Measurements from ENCODE around the gene SEC22C.

Gene SEC22C

GRCh38 chr3:42525212-42525611 is 56.6 kb downstream of the SEC22C start:
- Histone ChIP-seq H3K27ac (ENCODE audit: insufficient read depth in 1 of 2, low read depth in 1 of 2, low read length in 2 of 2, poor library complexity in 1 of 2, severe bottlenecking in 2 of 2) (no peak overlapping the region), H3K9me3 (ENCODE audit: control extremely low read depth in 1 of 5, control insufficient read depth in 4 of 5, insufficient read depth in 2 of 5, low read depth in 1 of 5, low read length in 4 of 5) (no peaks in the 10 kb centered on the region), H3K36me3 (ENCODE audit: control insufficient read depth in 4 of 4, insufficient read depth in 4 of 4, low read length in 3 of 4) (no peaks in the 10 kb centered on the region), H3K4me1 (ENCODE audit: control extremely low read depth in 1 of 4, control insufficient read depth in 4 of 4, insufficient read depth in 4 of 4, low read length in 3 of 4) (peaks cover 0 to 60% (median 14%) of the 10 kb centered on the region in 4 experiments), H3K4me3 (ENCODE audit: control insufficient read depth in 1 of 7, extremely low read depth in 1 of 7, insufficient read depth in 4 of 7, low read depth in 2 of 7, low read length in 6 of 7) (no peak overlapping the region), H3K27me3 (replicated peaks in 2 of 5; ENCODE audit: control insufficient read depth in 4 of 5, insufficient read depth in 5 of 5, low read length in 4 of 5) (no peaks in the 10 kb centered on the region)
- CTCF ChIA-PET, result interaction anchor here (1.3 to 3.3 kb wide), 2 partner anchors 12 to 24 kb away, joined by 5 to 14 read pairs; partner anchors contain the start of gene VIPR1
- DNase-seq, result no peak
- 100% methylated on average over 2 of the region's 4 CpGs for WGBS (ENCODE audit: insufficient coverage)
- POLR2A ChIA-PET, result no interaction called here

DNA sequence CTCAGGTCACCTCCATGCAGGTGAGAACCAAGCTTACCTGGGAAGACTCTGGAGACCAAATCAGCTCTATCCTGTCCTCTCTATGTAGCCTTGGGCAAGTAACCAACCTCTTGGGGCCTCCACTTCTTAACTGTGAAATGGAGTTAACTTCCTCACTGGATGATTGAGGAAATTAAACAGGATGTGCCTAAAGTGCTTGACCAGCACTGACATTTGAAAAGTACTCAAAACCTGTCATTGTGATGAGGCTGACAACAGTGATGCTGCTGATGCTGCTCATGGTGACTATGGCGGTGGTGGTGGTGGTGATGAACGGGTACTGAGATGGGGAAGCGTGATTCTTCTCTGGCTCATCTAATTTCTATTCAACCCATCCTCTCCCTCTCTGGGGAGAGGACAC is 57.0 kb downstream of the SEC22C start:
- DNase-seq, result no peak
- CTCF ChIA-PET, result interaction anchor here (0.9 to 3.3 kb wide), 3 partner anchors 10 to 37 kb away, joined by 3 to 14 read pairs (median 3); partner anchors contain the start of gene VIPR1
- WGBS (ENCODE audit: insufficient coverage), result no CpG with 5 or more reads among the region's 3 CpGs
- no peak overlapping the region for H3K27ac ChIP-seq (ENCODE audit: insufficient read depth in 1 of 2, low read depth in 1 of 2, low read length in 2 of 2, poor library complexity in 1 of 2, severe bottlenecking in 2 of 2)
- POLR2A ChIA-PET, result no interaction called here
- peaks cover 0 to 58% (median 13%) of the 10 kb centered on the region in 4 experiments for H3K4me1 ChIP-seq (ENCODE audit: control extremely low read depth in 1 of 4, control insufficient read depth in 4 of 4, insufficient read depth in 4 of 4, low read length in 3 of 4)
- no peak overlapping the region for H3K4me3 ChIP-seq (ENCODE audit: control insufficient read depth in 1 of 7, extremely low read depth in 1 of 7, insufficient read depth in 4 of 7, low read depth in 2 of 7, low read length in 6 of 7)
- no peaks in the 10 kb centered on the region for H3K36me3 ChIP-seq (ENCODE audit: control insufficient read depth in 4 of 4, insufficient read depth in 4 of 4, low read length in 3 of 4)
- H3K27me3 ChIP-seq (replicated peaks in 2 of 5; ENCODE audit: control insufficient read depth in 4 of 5, insufficient read depth in 5 of 5, low read length in 4 of 5), result no peaks in the 10 kb centered on the region
- no peaks in the 10 kb centered on the region for H3K9me3 ChIP-seq (ENCODE audit: control extremely low read depth in 1 of 5, control insufficient read depth in 4 of 5, insufficient read depth in 2 of 5, low read depth in 1 of 5, low read length in 4 of 5)

DNA sequence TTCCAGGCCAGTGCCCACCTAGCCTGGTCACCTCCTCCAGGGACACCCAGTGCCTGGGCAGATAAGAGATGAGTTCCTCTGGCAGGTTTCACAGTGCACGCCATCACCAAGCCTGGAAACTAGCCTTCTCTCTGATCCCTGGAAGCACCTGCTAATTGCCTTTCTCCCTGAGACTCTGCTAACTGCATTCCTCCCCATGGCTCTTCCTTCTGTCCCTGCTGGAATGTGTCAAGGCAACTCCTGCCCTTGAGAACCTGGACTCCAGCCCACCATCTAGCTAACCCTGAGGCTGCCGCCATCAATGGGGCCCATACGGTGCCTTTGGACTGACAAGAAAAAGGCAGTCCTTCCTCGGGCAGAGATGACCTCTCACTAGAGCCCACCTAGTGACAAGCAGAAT is 60.9 kb downstream of the SEC22C start:
- H3K27ac ChIP-seq (ENCODE audit: insufficient read depth in 1 of 2, low read depth in 1 of 2, low read length in 2 of 2, poor library complexity in 1 of 2, severe bottlenecking in 2 of 2), result no peak overlapping the region

DNA sequence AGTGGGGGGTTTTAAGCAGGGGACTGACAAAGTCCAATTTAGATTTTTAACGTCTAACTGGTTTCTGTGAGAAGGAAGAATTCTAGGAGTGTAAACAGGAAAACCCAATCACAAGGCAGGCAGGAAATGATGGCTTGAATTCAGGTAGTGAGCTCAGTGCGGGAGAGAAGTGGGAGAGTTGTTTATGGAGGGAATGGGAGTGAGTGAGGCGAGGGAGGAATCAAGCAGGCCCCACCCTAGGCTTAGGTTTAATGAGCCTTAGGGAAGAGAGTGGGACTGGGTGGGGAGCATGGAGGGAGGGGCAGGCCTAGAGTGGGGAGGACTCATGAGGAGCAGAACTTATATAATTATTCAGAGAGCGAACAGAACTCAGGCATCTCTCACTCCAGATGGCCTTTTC is 61.4 kb downstream of the SEC22C start:
- CTCF ChIA-PET, result interaction anchor here (1.3 kb wide), 1 partner anchor 16 kb away, joined by 5 read pairs; no protein-coding TSS in a partner anchor
- Histone ChIP-seq H3K36me3 (ENCODE audit: control insufficient read depth in 4 of 4, insufficient read depth in 4 of 4, low read length in 3 of 4) (no peaks in the 10 kb centered on the region), H3K9me3 (ENCODE audit: control extremely low read depth in 1 of 5, control insufficient read depth in 4 of 5, insufficient read depth in 2 of 5, low read depth in 1 of 5, low read length in 4 of 5) (no peaks in the 10 kb centered on the region), H3K4me3 (ENCODE audit: control insufficient read depth in 1 of 7, extremely low read depth in 1 of 7, insufficient read depth in 4 of 7, low read depth in 2 of 7, low read length in 6 of 7) (no peak overlapping the region), H3K27ac (ENCODE audit: insufficient read depth in 1 of 2, low read depth in 1 of 2, low read length in 2 of 2, poor library complexity in 1 of 2, severe bottlenecking in 2 of 2) (no peak overlapping the region), H3K4me1 (ENCODE audit: control extremely low read depth in 1 of 4, control insufficient read depth in 4 of 4, insufficient read depth in 4 of 4, low read length in 3 of 4) (peaks cover 0 to 17% (median 7%) of the 10 kb centered on the region in 4 experiments), H3K27me3 (replicated peaks in 2 of 5; ENCODE audit: control insufficient read depth in 4 of 5, insufficient read depth in 5 of 5, low read length in 4 of 5) (no peaks in the 10 kb centered on the region)
- 41% methylated on average over 4 of the region's 4 CpGs for WGBS (ENCODE audit: insufficient coverage)
- POLR2A ChIA-PET, result no interaction called here
- no peak for DNase-seq

More for the DNA sequence above, 60.9 kb downstream of the SEC22C start:
- Histone ChIP-seq H3K4me1 (ENCODE audit: control extremely low read depth in 1 of 4, control insufficient read depth in 4 of 4, insufficient read depth in 4 of 4, low read length in 3 of 4) (peaks cover 0 to 23% (median 7%) of the 10 kb centered on the region in 4 experiments), H3K36me3 (ENCODE audit: control insufficient read depth in 4 of 4, insufficient read depth in 4 of 4, low read length in 3 of 4) (no peaks in the 10 kb centered on the region), H3K27me3 (replicated peaks in 2 of 5; ENCODE audit: control insufficient read depth in 4 of 5, insufficient read depth in 5 of 5, low read length in 4 of 5) (no peaks in the 10 kb centered on the region), H3K4me3 (ENCODE audit: control insufficient read depth in 1 of 7, extremely low read depth in 1 of 7, insufficient read depth in 4 of 7, low read depth in 2 of 7, low read length in 6 of 7) (no peak overlapping the region), H3K9me3 (ENCODE audit: control extremely low read depth in 1 of 5, control insufficient read depth in 4 of 5, insufficient read depth in 2 of 5, low read depth in 1 of 5, low read length in 4 of 5) (no peaks in the 10 kb centered on the region)
- 96% methylated on average over 3 of the region's 4 CpGs for WGBS (ENCODE audit: insufficient coverage)
- ChIA-PET POLR2A (no interaction called here), CTCF (interaction anchor here (0.9 kb wide), 1 partner anchor 8 kb away, joined by 3 read pairs; no protein-coding TSS in a partner anchor)
- DNase-seq, result no peak

- Histone ChIP-seq H3K9me3 (ENCODE audit: control extremely low read depth in 1 of 5, control insufficient read depth in 4 of 5, insufficient read depth in 2 of 5, low read depth in 1 of 5, low read length in 4 of 5) (no peaks in the 10 kb centered on the region), H3K27me3 (replicated peaks in 2 of 5; ENCODE audit: control insufficient read depth in 4 of 5, insufficient read depth in 5 of 5, low read length in 4 of 5) (no peaks in the 10 kb centered on the region), H3K27ac (ENCODE audit: insufficient read depth in 1 of 2, low read depth in 1 of 2, low read length in 2 of 2, poor library complexity in 1 of 2, severe bottlenecking in 2 of 2) (no peak overlapping the region), H3K4me3 (ENCODE audit: control insufficient read depth in 1 of 7, extremely low read depth in 1 of 7, insufficient read depth in 4 of 7, low read depth in 2 of 7, low read length in 6 of 7) (no peak overlapping the region), H3K4me1 (ENCODE audit: control extremely low read depth in 1 of 4, control insufficient read depth in 4 of 4, insufficient read depth in 4 of 4, low read length in 3 of 4) (peaks cover 0 to 12% (median 7%) of the 10 kb centered on the region in 4 experiments), H3K36me3 (ENCODE audit: control insufficient read depth in 4 of 4, insufficient read depth in 4 of 4, low read length in 3 of 4) (no peaks in the 10 kb centered on the region)
- WGBS (ENCODE audit: insufficient coverage), result 83% methylated on average over 1 of the region's 2 CpGs
- ChIA-PET CTCF (interaction anchor here (0.8 to 1.3 kb wide), 4 partner anchors 9 to 17 kb away, joined by 3 to 5 read pairs (median 4); no protein-coding TSS in a partner anchor), POLR2A (no interaction called here)
- DNase-seq, result no peak
Measured at GRCh38 chr3:42519568-42519962, 62.2 kb downstream of the SEC22C start.

- CTCF ChIA-PET, result interaction anchor here (0.8 to 2.3 kb wide), 5 partner anchors 8 to 17 kb away, joined by 3 to 8 read pairs (median 4); partner anchors contain the start of gene VIPR1
- 91% methylated on average over 6 of the region's 6 CpGs for WGBS (ENCODE audit: insufficient coverage)
- H3K36me3 ChIP-seq (ENCODE audit: control insufficient read depth in 4 of 4, insufficient read depth in 4 of 4, low read length in 3 of 4), result no peaks in the 10 kb centered on the region
- no peak overlapping the region for H3K27ac ChIP-seq (ENCODE audit: insufficient read depth in 1 of 2, low read depth in 1 of 2, low read length in 2 of 2, poor library complexity in 1 of 2, severe bottlenecking in 2 of 2)
- no peaks in the 10 kb centered on the region for H3K9me3 ChIP-seq (ENCODE audit: control extremely low read depth in 1 of 5, control insufficient read depth in 4 of 5, insufficient read depth in 2 of 5, low read depth in 1 of 5, low read length in 4 of 5)
- peaks cover 0 to 9% (median 7%) of the 10 kb centered on the region in 4 experiments for H3K4me1 ChIP-seq (ENCODE audit: control extremely low read depth in 1 of 4, control insufficient read depth in 4 of 4, insufficient read depth in 4 of 4, low read length in 3 of 4)
- no peak overlapping the region for H3K4me3 ChIP-seq (ENCODE audit: control insufficient read depth in 1 of 7, extremely low read depth in 1 of 7, insufficient read depth in 4 of 7, low read depth in 2 of 7, low read length in 6 of 7)
- no peaks in the 10 kb centered on the region for H3K27me3 ChIP-seq (replicated peaks in 2 of 5; ENCODE audit: control insufficient read depth in 4 of 5, insufficient read depth in 5 of 5, low read length in 4 of 5)
- POLR2A ChIA-PET, result no interaction called here
- no peak for DNase-seq
Measured at GRCh38 chr3:42518800-42519567, 62.8 kb downstream of the SEC22C start.

GRCh38 chr3:42517117-42517516 is 64.7 kb downstream of the SEC22C start:
- Histone ChIP-seq H3K4me1 (ENCODE audit: control extremely low read depth in 1 of 4, control insufficient read depth in 4 of 4, insufficient read depth in 4 of 4, low read length in 3 of 4) (peaks cover 0 to 11% (median 8%) of the 10 kb centered on the region in 4 experiments), H3K27ac (ENCODE audit: insufficient read depth in 1 of 2, low read depth in 1 of 2, low read length in 2 of 2, poor library complexity in 1 of 2, severe bottlenecking in 2 of 2) (no peak overlapping the region), H3K36me3 (ENCODE audit: control insufficient read depth in 4 of 4, insufficient read depth in 4 of 4, low read length in 3 of 4) (no peaks in the 10 kb centered on the region), H3K4me3 (ENCODE audit: control insufficient read depth in 1 of 7, extremely low read depth in 1 of 7, insufficient read depth in 4 of 7, low read depth in 2 of 7, low read length in 6 of 7) (no peak overlapping the region), H3K27me3 (replicated peaks in 2 of 5; ENCODE audit: control insufficient read depth in 4 of 5, insufficient read depth in 5 of 5, low read length in 4 of 5) (no peaks in the 10 kb centered on the region), H3K9me3 (ENCODE audit: control extremely low read depth in 1 of 5, control insufficient read depth in 4 of 5, insufficient read depth in 2 of 5, low read depth in 1 of 5, low read length in 4 of 5) (no peaks in the 10 kb centered on the region)
- WGBS (ENCODE audit: insufficient coverage), result 88% methylated on average over 3 of the region's 4 CpGs
- ChIA-PET POLR2A (no interaction called here), CTCF (interaction anchor here (1.0 to 2.3 kb wide), 2 partner anchors 10 to 15 kb away, joined by 3 to 8 read pairs; partner anchors contain the start of gene VIPR1)
- no peak for DNase-seq

Measured in common myeloid progenitor, CD34-positive (primary cell).